H9 (cell line): ENCODE results near the gene FOXO1. TPM values are rescaled to one million over a fixed set of nuclear protein-coding genes. Genes with fewer than 3 reads are reported as not detected.

Experiments
- DNase-seq: peaks from one replicate; pipeline ENCODE4 v3.0.0-alpha.2; 2017
- H2AFZ ChIP-seq: one replicate; pipeline ENCODE4 v1.6.1; 2013; ENCODE audit warnings: mild to moderate bottlenecking, low read length, control low read depth, moderate library complexity
- H2AK5ac ChIP-seq: 2 replicates; pipeline ENCODE4 v1.6.1; 2013; ENCODE audit warnings: low read length, control low read depth, mixed read lengths; ENCODE audit not compliant: insufficient read length
- H2BK120ac ChIP-seq: one replicate; pipeline ENCODE4 v1.6.1; 2013; ENCODE audit warnings: low read depth, mild to moderate bottlenecking, low read length, control low read depth, inconsistent platforms; ENCODE audit not compliant: poor library complexity, severe bottlenecking
- H2BK12ac ChIP-seq: 2 replicates; pipeline ENCODE4 v1.6.1; 2013; ENCODE audit warnings: low read length, control low read depth, mixed read lengths, low read depth; ENCODE audit not compliant: insufficient read length
- H2BK15ac ChIP-seq: 2 replicates; pipeline ENCODE4 v1.6.1; 2013; ENCODE audit warnings: low read depth, low read length, control low read depth
- H2BK20ac ChIP-seq: one replicate; pipeline ENCODE4 v1.6.1; 2013; ENCODE audit warnings: low read depth, mild to moderate bottlenecking, low read length, control low read depth, inconsistent platforms; ENCODE audit not compliant: poor library complexity, severe bottlenecking
- H2BK5ac ChIP-seq: 2 replicates; pipeline ENCODE4 v1.6.1; 2013; ENCODE audit warnings: low read length, control low read depth, mixed read lengths; ENCODE audit not compliant: insufficient read length
- H3K14ac ChIP-seq: 2 replicates; pipeline ENCODE4 v1.6.1; 2013; ENCODE audit warnings: low read length, control low read depth; ENCODE audit not compliant: insufficient read depth
- H3K18ac ChIP-seq: 2 replicates; pipeline ENCODE4 v1.6.1; 2013; ENCODE audit warnings: low read depth, mild to moderate bottlenecking, mixed read lengths, low read length, control low read depth; ENCODE audit not compliant: insufficient read length
- H3K23ac ChIP-seq: 2 replicates; pipeline ENCODE4 v1.6.1; 2013; ENCODE audit warnings: low read length, control low read depth, mixed read lengths, low read depth; ENCODE audit not compliant: insufficient read length
- H3K23me2 ChIP-seq: 2 replicates; pipeline ENCODE4 v1.6.1; 2013; ENCODE audit warnings: low read depth, mild to moderate bottlenecking, mixed read lengths, low read length, control low read depth; ENCODE audit not compliant: insufficient read length, poor library complexity, severe bottlenecking
- H3K27ac ChIP-seq: 2 replicates; pipeline ENCODE4 v1.5.1; 2013; ENCODE audit warnings: low read length, control low read depth, mixed read lengths, low read depth; ENCODE audit not compliant: insufficient read length
- H3K27me3 ChIP-seq: 2 replicates; pipeline ENCODE4 v1.6.1; 2013; ENCODE audit warnings: low read length, control low read depth, inconsistent platforms; ENCODE audit not compliant: insufficient read depth
- H3K4ac ChIP-seq: 2 replicates; pipeline ENCODE4 v1.6.1; 2013; ENCODE audit warnings: low read depth, mild to moderate bottlenecking, control low read depth, inconsistent platforms, low read length, moderate library complexity
- H3K4me1 ChIP-seq: 2 replicates; pipeline ENCODE4 v1.6.1; 2013; ENCODE audit warnings: low read length, control low read depth, inconsistent platforms; ENCODE audit not compliant: insufficient read depth
- H3K4me2 ChIP-seq: 2 replicates; pipeline ENCODE4 v1.6.1; 2013; ENCODE audit warnings: low read length, control low read depth, mixed read lengths; ENCODE audit not compliant: insufficient read length, insufficient read depth
- H3K56ac ChIP-seq: 2 replicates; pipeline ENCODE4 v1.6.1; 2013; ENCODE audit warnings: low read depth, mild to moderate bottlenecking, mixed read lengths, low read length, control low read depth; ENCODE audit not compliant: insufficient read length
- H3K79me1 ChIP-seq: 2 replicates; pipeline ENCODE4 v1.6.1; 2013; ENCODE audit warnings: low read depth, mild to moderate bottlenecking, moderate library complexity, low read length, control low read depth, inconsistent platforms; ENCODE audit not compliant: insufficient read depth, poor library complexity, severe bottlenecking
- H3K79me2 ChIP-seq: 2 replicates; pipeline ENCODE4 v1.6.1; 2013; ENCODE audit warnings: low read length, control low read depth, inconsistent platforms; ENCODE audit not compliant: insufficient read depth
- H3K9ac ChIP-seq: 2 replicates; pipeline ENCODE4 v1.6.1; 2013; ENCODE audit warnings: low read length, control low read depth, mixed read lengths; ENCODE audit not compliant: insufficient read length; ENCODE audit errors: extremely low read depth
- H3K9me3 ChIP-seq: one replicate; pipeline ENCODE4 v1.6.1; 2013; ENCODE audit warnings: low read depth, low read length, inconsistent platforms; ENCODE audit not compliant: control insufficient read depth
- H3T11ph ChIP-seq: one replicate; pipeline ENCODE4 v1.6.1; 2013; ENCODE audit warnings: mild to moderate bottlenecking, low read length, control low read depth, inconsistent platforms
- H4K20me1 ChIP-seq: one replicate; pipeline ENCODE4 v1.6.1; 2013; ENCODE audit not compliant: control insufficient read depth, insufficient read length, insufficient read depth
- H4K5ac ChIP-seq: 2 replicates; pipeline ENCODE4 v1.6.1; 2013; ENCODE audit warnings: low read depth, mild to moderate bottlenecking, mixed read lengths, low read length, control low read depth; ENCODE audit not compliant: insufficient read length
- H4K8ac ChIP-seq: replicated peaks from 2 replicates; pipeline ENCODE4 v1.6.1; 2013; ENCODE audit warnings: low read length, control low read depth, mixed read lengths, low read depth; ENCODE audit not compliant: insufficient read length
- H4K91ac ChIP-seq: 2 replicates; pipeline ENCODE4 v1.6.1; 2013; ENCODE audit warnings: low read depth, mild to moderate bottlenecking, moderate library complexity, mixed read lengths, low read length, control low read depth; ENCODE audit not compliant: insufficient read length
- H3K27ac Mint-ChIP-seq, 3 experiments: 2 replicates in 2 of 3; 3 replicates in 1 of 3; pipeline ENCODE4 v1.8.0; 2020 to 2021; ENCODE audit warnings: mixed read lengths in 3 of 3, mild to moderate bottlenecking in 1 of 3, moderate library complexity in 1 of 3
- H3K27me3 Mint-ChIP-seq: 2 replicates; pipeline ENCODE4 v1.8.0; 2021; ENCODE audit warnings: low read depth, mild to moderate bottlenecking, moderate library complexity, mixed read lengths
- H3K36me3 Mint-ChIP-seq, 3 experiments: 2 replicates in 2 of 3; 3 replicates in 1 of 3; pipeline ENCODE4 v1.8.0; 2020 to 2021; ENCODE audit warnings: low read depth in 3 of 3, mixed read lengths in 3 of 3; ENCODE audit not compliant: insufficient read depth in 1 of 3
- H3K4me1 Mint-ChIP-seq, 2 experiments: 2 replicates each; pipeline ENCODE4 v1.8.0; 2020; ENCODE audit warnings: mixed read lengths in 2 of 2
- H3K4me3 Mint-ChIP-seq, 2 experiments: 2 replicates in 1 of 2; 3 replicates in 1 of 2; pipeline ENCODE4 v1.8.0; 2020 to 2021; ENCODE audit warnings: mild to moderate bottlenecking in 2 of 2, mixed read lengths in 2 of 2, moderate library complexity in 1 of 2
- H3K9me3 Mint-ChIP-seq, 2 experiments: 2 replicates in 1 of 2; 3 replicates in 1 of 2; pipeline ENCODE4 v1.8.0; 2020; ENCODE audit warnings: mild to moderate bottlenecking in 2 of 2, mixed read lengths in 2 of 2, moderate library complexity in 1 of 2
- whole genome bisulfite sequencing: extraction: QIAGEN DNeasy Blood & Tissue Kit; methylation state at CpG from one replicate; pipeline ENCODE4 v1.1.7; 2013; ENCODE audit warnings: missing lambda C conversion rate, low lambda C conversion rate, mixed read lengths; ENCODE audit not compliant: insufficient read length; ENCODE audit errors: extremely low coverage; 5-methylcytosine and 5-hydroxymethylcytosine counted together
- total RNA-seq: library from RNA; stranded (reverse); gene quantifications from 2 replicates; pipeline ENCODE4 v1.2.1, GENCODE V29; 2021
- TF ChIP-seq, protein P1 (sequence below): fragments of 200-600 bp; sonication (generic); conservative IDR thresholded peaks from 3 replicates; pipeline ENCODE4 v1.8.0; 2021; ENCODE audit warnings: antibody characterized with exemption, mild to moderate bottlenecking

FOXO1 gene
- total RNA-seq, 1 experiment from 2014 or later: 44.6 TPM

DNA sequence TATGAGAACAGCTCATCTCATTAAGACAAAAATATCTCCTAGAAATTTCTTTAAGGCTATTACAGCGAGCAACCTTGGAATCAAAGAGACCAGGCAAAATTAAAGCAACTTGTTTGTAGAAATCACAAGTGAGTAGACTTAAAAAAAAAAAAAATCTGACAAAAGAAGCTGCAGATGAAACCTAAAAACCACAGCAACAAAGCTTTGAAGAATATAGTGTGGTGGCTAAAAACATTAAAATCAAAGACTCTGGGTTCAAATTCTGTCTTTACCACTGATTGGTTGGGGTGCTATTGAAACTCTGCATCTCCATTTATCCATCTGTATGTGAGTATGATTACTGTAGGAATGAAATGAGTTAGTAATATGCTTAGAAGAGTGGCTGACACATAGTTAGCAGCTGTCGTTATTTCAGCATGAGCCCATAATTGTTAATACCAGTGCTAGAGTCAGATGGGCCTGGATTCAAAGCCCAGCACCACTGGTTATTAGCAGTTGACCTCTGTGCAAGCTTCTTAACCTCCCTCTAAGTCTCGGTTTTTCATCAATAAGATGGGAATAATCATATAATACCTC, 157.6 kb downstream of the FOXO1 start:
- Mint-ChIP-seq H3K36me3 (no peaks in the 10 kb centered on the region), H3K27ac (no peak overlapping the region), H3K4me1 (no peaks in the 10 kb centered on the region), H3K9me3 (no peaks in the 10 kb centered on the region), H3K4me3 (no peak overlapping the region), H3K27me3 (no peaks in the 10 kb centered on the region)
- Histone ChIP-seq H4K8ac (no peak overlapping the region), H2AK5ac (no peak overlapping the region), H4K20me1 (no peaks in the 10 kb centered on the region), H3K4me2 (no peak overlapping the region), H2BK120ac (no peak overlapping the region), H2BK5ac (no peak overlapping the region), H2BK12ac (no peak overlapping the region), H3K56ac (no peak overlapping the region), H3K4ac (no peak overlapping the region), H3K9ac (no peak overlapping the region), H3K14ac (no peak overlapping the region), H3K79me1 (no peaks in the 10 kb centered on the region), H3K18ac (no peak overlapping the region), H4K91ac (no peak overlapping the region), H3T11ph (no peak overlapping the region), H3K23ac (no peak overlapping the region), H3K23me2 (no peaks in the 10 kb centered on the region), H3K4me1 (no peaks in the 10 kb centered on the region), H3K27me3 (no peaks in the 10 kb centered on the region), H2BK15ac (no peak overlapping the region), H3K79me2 (no peaks in the 10 kb centered on the region), H2AFZ (no peak overlapping the region), H3K9me3 (no peaks in the 10 kb centered on the region), H3K27ac (no peak overlapping the region), H4K5ac (no peak overlapping the region), H2BK20ac (no peak overlapping the region)
- WGBS: no CpG with 5 or more reads among the region's 3 CpGs
- DNase-seq: no peak
- TF ChIP-seq, protein P1, sequence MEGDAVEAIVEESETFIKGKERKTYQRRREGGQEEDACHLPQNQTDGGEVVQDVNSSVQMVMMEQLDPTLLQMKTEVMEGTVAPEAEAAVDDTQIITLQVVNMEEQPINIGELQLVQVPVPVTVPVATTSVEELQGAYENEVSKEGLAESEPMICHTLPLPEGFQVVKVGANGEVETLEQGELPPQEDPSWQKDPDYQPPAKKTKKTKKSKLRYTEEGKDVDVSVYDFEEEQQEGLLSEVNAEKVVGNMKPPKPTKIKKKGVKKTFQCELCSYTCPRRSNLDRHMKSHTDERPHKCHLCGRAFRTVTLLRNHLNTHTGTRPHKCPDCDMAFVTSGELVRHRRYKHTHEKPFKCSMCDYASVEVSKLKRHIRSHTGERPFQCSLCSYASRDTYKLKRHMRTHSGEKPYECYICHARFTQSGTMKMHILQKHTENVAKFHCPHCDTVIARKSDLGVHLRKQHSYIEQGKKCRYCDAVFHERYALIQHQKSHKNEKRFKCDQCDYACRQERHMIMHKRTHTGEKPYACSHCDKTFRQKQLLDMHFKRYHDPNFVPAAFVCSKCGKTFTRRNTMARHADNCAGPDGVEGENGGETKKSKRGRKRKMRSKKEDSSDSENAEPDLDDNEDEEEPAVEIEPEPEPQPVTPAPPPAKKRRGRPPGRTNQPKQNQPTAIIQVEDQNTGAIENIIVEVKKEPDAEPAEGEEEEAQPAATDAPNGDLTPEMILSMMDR: no peak
